D721Med (cell line): ENCODE data around the gene CAPG.
"Not testable (repeated sequence)": the region's sequence is repeated elsewhere in the genome, so short reads cannot be mapped to it uniquely, and the experiment has no call there.

ENCODE experiments used
- DNase-seq: peaks from one replicate; pipeline ENCODE4 v3.0.0; 2011; ENCODE audit warnings: low spot score; ENCODE audit not compliant: insufficient read length
- FAIRE-seq: peaks from 2 replicates; lab custom pipeline; 2011; peaks lifted over from hg19 to GRCh38; lab: Jason Lieb, UNC
- TF ChIP-seq, protein P1 (sequence below): IDR thresholded peaks from 2 replicates; pipeline ENCODE4 v1.5.1; 2012; ENCODE audit warnings: mild to moderate bottlenecking, control low read depth; ENCODE audit not compliant: insufficient read depth; ENCODE audit errors: missing control alignments

The CAPG gene

DNA sequence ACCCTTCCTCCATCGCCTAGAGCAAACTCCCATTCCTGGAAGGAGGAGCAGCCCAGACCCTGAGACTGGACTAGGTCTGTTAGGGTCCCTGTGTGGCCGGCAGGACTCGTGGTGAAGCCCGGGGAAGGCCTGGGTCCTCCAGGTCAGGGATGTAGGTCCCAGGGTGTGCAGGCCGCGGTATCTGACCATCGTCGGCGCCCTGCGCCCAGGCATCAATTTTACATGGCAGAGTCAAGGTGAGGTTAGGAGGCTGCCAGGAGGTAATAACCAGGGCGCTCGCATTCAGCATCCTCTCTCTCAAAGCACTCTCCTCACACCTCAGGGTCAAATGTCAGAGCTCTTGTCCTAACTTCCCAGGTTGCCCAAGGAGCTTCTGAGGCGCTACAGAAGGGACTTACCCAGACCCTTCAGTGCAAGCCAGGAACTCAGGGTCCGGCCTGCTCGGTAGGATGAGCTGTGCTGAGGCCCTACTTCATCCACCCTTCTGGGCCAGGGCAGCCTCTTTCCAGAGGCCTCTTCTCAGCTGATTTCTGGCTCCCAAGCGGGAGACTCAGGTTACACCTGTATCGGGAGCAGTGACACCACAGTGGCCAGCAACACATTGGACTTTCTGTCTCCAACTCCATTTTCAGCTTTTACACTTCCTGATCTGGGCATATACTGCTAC, 9.0 kb upstream of the CAPG start:
- no peak for FAIRE-seq
- TF ChIP-seq, protein P1, sequence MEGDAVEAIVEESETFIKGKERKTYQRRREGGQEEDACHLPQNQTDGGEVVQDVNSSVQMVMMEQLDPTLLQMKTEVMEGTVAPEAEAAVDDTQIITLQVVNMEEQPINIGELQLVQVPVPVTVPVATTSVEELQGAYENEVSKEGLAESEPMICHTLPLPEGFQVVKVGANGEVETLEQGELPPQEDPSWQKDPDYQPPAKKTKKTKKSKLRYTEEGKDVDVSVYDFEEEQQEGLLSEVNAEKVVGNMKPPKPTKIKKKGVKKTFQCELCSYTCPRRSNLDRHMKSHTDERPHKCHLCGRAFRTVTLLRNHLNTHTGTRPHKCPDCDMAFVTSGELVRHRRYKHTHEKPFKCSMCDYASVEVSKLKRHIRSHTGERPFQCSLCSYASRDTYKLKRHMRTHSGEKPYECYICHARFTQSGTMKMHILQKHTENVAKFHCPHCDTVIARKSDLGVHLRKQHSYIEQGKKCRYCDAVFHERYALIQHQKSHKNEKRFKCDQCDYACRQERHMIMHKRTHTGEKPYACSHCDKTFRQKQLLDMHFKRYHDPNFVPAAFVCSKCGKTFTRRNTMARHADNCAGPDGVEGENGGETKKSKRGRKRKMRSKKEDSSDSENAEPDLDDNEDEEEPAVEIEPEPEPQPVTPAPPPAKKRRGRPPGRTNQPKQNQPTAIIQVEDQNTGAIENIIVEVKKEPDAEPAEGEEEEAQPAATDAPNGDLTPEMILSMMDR: no peak
- DNase-seq: no peak

DNA sequence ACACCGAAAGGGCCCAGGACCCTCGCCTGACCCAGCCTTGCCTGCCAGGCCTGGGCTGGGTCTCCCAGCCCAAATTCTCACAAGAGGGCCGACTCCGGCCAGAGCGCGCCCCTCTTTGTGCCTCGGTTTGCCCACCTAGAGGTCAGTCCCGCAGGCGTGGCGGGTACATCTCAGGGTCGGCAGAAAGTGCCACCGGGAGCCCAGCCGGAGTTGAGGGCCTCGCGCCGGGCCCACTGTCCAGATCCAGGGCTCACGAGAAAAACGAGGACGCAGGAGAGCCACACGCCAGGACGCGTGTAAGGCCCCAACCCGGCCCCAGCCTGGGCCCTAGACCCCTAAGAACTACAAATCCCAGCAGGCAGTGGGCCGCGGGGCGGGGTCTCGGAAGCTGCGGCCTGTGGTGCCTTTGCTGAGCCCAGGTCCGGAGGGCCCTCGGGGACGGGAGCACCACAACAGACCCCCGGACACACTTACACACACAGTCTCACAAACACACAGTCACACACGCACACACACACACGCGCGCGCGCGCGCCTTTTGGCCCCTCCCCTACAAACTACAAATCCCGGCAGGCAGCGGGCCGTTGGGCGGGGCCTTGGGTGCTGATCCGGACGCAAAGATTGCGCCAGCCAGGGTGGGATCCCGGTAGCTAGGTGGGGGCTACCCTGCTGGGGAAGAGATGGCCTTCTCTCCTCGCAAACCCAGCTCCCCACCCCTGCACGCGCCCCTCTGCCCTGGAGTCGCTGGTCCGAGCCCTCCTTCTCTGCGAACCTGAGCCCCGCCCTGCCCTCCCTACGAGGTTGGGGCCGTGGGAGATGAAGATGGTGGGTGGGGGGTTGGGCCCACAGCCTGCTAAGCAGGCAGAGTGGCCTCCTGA, 8.2 kb upstream of the CAPG start, which contains the start of gene SH2D6:
SH2D6 (plus strand) TSS at position 583 of the 877 bp plus-strand sequence. CDS start 10,752 bp downstream, outside the sequence.
- peak; percentile 87 for DNase-seq
- TF ChIP-seq, protein P1: no peak
- FAIRE-seq: no peak

DNA sequence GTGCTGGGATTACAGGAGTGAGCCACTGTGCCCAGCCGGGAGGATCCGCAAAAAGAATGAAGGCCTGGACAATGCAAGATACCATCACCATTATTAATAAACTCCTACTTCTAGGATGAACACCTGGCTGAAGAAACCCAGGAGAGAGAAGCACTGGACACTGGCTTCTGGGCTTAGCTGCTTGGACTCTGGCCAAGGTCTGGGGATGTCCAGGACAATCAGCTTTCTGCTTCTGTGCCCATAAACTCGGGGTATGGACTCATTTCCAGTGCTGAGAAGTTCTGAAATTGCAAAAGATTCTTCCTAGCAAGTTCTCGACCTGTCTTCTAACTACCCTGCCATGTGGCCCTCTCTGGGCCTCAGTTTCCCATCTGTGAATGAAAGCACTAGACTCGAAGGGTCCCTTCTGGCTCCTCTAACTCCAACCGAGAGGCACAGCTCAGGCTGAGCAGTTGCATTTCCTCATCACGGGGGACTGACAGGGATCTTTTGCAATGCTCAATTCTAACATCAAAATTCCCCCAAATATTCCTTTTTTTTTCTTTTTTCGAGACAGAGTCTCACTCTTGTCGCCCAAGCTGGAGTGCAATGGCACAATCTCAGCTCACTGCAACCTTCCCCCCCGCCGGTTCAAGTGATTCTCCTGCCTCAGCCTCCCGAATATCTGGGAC, 5.9 kb upstream of the CAPG start:
- TF ChIP-seq, protein P1: no peak
- FAIRE-seq (no peak), DNase-seq (no peak)

DNA sequence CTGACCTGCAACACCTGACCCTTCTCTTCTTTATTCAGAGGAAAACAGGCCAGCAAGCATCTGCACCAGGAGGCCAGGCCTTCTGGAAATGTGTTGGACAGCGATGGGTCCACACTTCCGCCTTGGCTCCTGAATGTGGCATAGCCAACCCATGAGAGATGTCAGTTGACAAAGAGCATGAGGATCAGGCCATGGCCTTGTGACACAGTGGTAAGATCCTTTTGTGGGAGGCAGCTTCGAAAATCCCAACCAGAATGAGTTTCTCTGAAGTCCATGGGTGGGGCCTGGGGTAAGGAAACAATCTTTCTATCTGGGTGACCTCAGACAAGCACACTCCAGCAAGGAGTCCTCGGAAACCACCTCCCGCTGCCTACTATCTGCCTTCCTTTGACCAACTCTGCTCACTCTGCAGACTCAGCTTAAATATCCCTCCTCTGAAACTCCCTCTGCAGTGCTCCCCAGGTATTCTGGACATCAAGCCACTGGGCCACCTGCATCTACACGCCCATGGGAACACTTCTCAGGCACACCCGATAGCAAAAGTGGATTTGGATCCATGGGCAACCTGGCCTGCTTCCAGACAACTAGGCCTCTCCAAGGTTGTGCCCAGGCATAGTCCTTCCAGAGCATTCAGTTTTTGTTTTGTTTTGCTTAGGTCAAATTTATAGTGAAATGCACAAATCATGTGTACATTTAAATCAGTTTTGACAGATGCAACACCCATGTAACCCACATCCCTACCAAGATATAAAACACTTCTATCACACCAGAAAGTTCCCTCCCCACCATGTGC, 4.8 kb upstream of the CAPG start:
- DNase-seq: no peak
- no peak for FAIRE-seq
- TF ChIP-seq, protein P1: no peak

DNA sequence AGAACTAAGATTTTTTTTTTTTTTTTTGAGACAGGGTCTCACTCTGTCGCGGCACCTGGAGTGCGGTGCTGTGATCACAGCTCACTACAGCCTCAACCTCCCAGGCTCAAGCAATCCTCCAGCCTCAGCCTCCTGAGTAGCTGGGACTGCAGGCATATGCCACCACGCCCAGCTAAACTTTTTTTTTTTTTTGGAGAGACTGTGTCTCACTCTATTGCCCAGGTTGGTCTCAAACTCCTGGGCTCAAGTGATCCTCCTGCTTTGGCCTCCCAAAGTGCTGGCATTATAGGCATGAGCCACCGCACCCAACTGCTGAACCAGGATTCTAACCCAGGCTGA, 4.2 kb upstream of the CAPG start:
- DNase-seq, FAIRE-seq: not testable (repeated sequence)

DNA sequence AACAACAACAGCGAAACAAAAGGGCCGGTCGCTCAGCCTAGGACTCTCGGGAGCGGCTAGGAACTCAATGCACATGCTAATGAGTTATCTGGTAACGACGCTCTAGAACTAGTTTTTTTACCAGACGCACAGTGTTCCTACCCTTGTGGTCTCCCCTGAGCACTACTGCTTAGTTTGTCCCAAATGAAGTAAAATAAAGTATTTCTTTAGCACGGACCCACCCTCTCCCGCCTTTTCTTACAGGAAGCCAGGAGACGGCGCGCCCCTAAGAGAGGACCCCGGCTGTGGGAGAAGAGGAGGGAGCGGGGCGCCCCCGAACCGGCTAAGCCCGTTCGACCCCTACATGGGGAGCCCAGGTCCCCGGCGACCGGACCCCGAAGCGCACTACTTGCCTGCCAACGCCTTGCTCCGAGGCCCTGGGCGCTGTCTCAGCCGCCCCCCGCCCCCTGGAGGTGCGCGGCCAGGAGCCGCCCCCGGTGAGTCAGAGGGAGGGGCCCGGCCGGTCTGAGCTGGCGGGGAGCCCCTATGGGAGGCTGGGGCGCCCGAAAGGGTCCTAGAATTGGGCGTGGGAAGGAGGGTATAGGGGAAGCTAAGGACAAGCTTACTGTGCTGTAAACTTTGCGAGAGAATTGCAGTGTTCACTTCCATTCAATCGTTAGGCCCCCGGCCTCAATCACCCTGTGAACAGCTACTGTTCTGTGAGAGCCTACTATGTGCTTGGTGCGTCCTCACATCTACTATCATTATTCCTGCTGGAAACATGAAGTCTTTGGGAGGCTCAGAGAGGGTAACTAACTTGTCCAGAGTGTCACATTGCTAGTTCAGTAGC, 3.6 kb upstream of the CAPG start:
- FAIRE-seq (no peak), DNase-seq (no peak)
- TF ChIP-seq, protein P1: no peak
